Nephron (organoid): ENCODE measurements around the gene SLC17A5.

Experiments
- H3K27ac Mint-ChIP-seq, 3 experiments: 2 replicates each; pipeline ENCODE4 v1.8.0; 2020; ENCODE audit warnings: mixed read lengths in 3 of 3, mild to moderate bottlenecking in 2 of 3, moderate library complexity in 1 of 3
- H3K27me3 Mint-ChIP-seq: 2 replicates; pipeline ENCODE4 v1.8.0; 2021; ENCODE audit warnings: low read depth, mild to moderate bottlenecking, moderate library complexity, mixed read lengths
- H3K36me3 Mint-ChIP-seq: 2 replicates; pipeline ENCODE4 v1.8.0; 2020; ENCODE audit warnings: low read depth, mixed read lengths
- H3K4me1 Mint-ChIP-seq: 2 replicates; pipeline ENCODE4 v1.8.0; 2020; ENCODE audit warnings: mixed read lengths
- H3K4me3 Mint-ChIP-seq, 3 experiments: 2 replicates each; pipeline ENCODE4 v1.8.0; 2020; ENCODE audit warnings: mild to moderate bottlenecking in 3 of 3, mixed read lengths in 3 of 3, moderate library complexity in 2 of 3
- H3K9me3 Mint-ChIP-seq: 2 replicates; pipeline ENCODE4 v1.8.0; 2020; ENCODE audit warnings: mixed read lengths
- TF ChIP-seq, protein P1 (sequence below), 3 experiments: fragments of 200-600 bp; sonication (generic); IDR thresholded peaks; one replicate each; pipeline ENCODE4 v1.5.0; 2021; ENCODE audit warnings: antibody characterized with exemption in 3 of 3; ENCODE audit not compliant: unreplicated experiment in 3 of 3

The SLC17A5 gene

DNA sequence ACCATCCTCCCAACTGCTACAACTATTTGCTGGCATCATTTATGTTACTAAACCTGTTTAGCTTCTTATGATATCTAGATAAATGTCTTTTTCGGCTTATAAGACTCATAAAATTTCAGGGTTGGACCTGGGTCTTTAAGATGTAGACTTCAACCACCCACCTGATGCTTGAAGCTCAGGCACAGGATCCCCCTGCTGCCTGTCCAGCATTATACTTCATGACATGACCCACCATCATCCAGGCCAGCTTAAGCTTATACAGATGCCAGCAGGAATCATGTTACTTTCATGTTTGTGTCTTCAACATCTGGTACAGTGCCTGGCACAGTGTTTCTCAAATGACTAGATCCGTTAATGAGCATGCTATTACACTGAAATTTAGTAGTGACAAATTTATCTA, 47.4 kb downstream of the SLC17A5 start:
- no peak overlapping the region for H3K27ac Mint-ChIP-seq
- TF ChIP-seq, protein P1, sequence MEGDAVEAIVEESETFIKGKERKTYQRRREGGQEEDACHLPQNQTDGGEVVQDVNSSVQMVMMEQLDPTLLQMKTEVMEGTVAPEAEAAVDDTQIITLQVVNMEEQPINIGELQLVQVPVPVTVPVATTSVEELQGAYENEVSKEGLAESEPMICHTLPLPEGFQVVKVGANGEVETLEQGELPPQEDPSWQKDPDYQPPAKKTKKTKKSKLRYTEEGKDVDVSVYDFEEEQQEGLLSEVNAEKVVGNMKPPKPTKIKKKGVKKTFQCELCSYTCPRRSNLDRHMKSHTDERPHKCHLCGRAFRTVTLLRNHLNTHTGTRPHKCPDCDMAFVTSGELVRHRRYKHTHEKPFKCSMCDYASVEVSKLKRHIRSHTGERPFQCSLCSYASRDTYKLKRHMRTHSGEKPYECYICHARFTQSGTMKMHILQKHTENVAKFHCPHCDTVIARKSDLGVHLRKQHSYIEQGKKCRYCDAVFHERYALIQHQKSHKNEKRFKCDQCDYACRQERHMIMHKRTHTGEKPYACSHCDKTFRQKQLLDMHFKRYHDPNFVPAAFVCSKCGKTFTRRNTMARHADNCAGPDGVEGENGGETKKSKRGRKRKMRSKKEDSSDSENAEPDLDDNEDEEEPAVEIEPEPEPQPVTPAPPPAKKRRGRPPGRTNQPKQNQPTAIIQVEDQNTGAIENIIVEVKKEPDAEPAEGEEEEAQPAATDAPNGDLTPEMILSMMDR (IDR thresholded peaks at IDR 0.05; ENCODE audit: unreplicated experiment in 3 of 3) = no peak
- no peak overlapping the region for H3K4me3 Mint-ChIP-seq
- no peaks in the 10 kb centered on the region for H3K27me3 Mint-ChIP-seq
- H3K36me3 Mint-ChIP-seq = peaks cover 18% of the 10 kb centered on the region
- no peaks in the 10 kb centered on the region for H3K4me1 Mint-ChIP-seq
- no peaks in the 10 kb centered on the region for H3K9me3 Mint-ChIP-seq

DNA sequence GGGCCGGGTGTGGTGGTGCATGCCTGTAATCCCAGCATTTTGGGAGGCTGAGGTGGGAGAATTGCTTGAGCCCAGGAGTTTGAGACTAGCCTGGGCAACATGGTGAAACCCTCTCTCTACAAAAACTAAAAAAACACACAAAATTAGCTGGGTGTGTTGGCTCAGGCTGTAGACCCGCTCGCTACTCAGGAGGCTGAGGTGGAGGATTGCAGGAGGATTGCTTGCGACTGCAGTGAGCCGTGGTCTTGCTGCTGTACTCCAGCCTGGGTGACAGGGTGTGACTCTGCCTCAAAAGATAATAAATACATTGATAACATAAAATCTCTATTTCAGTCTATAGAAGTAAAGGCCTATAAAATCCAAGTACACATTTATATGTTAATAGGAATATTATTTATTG, 49.3 kb downstream of the SLC17A5 start:
- Mint-ChIP-seq H3K9me3 (no peaks in the 10 kb centered on the region), H3K4me1 (no peaks in the 10 kb centered on the region), H3K27me3 (no peaks in the 10 kb centered on the region), H3K4me3 (no peak overlapping the region), H3K36me3 (peaks cover 26% of the 10 kb centered on the region), H3K27ac (no peak overlapping the region)
- TF ChIP-seq, protein P1 (IDR thresholded peaks at IDR 0.05; ENCODE audit: unreplicated experiment in 3 of 3) = no peak

DNA sequence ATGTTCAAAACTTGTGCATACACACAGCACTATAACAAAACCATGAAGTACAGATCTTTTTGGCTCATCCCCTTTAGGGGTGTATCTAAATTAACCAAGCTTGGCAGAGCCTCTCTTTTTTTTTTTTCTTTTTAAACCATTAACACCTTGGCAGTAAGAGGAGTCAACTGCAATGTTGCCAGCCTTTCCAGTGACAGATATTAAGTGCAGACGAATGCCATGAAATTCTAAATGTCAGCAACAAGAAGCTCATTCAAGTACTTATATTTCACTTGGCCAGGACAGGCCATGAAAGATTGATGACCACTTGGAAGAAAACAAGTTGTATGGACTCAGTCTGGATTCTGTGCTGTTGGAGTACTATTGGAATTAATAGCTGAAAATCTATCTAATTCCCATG, 49.8 kb downstream of the SLC17A5 start:
- Mint-ChIP-seq H3K27me3 (no peaks in the 10 kb centered on the region), H3K27ac (no peak overlapping the region), H3K36me3 (peaks cover 29% of the 10 kb centered on the region), H3K9me3 (no peaks in the 10 kb centered on the region), H3K4me1 (no peaks in the 10 kb centered on the region), H3K4me3 (no peak overlapping the region)
- TF ChIP-seq, protein P1 (IDR thresholded peaks at IDR 0.05; ENCODE audit: unreplicated experiment in 3 of 3) = no peak

DNA sequence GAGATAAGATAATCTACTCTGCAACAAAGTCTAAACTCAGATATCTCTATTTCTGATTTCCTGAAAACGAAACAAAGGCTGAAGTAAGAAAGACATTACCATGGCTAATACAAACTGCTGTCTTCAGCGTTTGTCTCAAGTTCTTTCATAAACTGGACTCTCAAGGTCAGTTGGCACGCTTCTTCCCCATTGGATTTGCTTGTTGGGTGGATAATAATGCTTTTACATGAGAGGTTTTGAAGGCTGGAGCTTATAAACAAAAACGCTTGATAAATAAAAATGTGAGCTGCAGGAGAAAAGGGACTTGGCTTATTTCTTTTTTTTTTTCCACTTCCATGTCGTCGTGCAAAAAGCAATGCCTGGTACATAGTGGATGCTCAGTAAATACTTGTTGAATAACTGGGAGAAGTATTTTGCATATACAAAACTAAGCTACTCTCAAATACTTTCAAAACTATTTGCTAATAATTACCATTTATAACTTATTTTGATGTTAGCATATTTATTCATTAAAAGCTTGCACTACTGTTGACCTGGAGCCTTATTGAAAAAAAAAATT, 67.3 kb downstream of the SLC17A5 start:
- Mint-ChIP-seq H3K27me3 (no peaks in the 10 kb centered on the region), H3K4me3 (peak overlapping the region; percentile 12 to 30 (median 25)), H3K27ac (peak overlapping the region; percentile 90 to 93 (median 92)), H3K9me3 (no peaks in the 10 kb centered on the region), H3K36me3 (no peaks in the 10 kb centered on the region), H3K4me1 (peaks cover 19% of the 10 kb centered on the region)
- TF ChIP-seq, protein P1 (IDR thresholded peaks at IDR 0.05; ENCODE audit: unreplicated experiment in 3 of 3) = no peak

DNA sequence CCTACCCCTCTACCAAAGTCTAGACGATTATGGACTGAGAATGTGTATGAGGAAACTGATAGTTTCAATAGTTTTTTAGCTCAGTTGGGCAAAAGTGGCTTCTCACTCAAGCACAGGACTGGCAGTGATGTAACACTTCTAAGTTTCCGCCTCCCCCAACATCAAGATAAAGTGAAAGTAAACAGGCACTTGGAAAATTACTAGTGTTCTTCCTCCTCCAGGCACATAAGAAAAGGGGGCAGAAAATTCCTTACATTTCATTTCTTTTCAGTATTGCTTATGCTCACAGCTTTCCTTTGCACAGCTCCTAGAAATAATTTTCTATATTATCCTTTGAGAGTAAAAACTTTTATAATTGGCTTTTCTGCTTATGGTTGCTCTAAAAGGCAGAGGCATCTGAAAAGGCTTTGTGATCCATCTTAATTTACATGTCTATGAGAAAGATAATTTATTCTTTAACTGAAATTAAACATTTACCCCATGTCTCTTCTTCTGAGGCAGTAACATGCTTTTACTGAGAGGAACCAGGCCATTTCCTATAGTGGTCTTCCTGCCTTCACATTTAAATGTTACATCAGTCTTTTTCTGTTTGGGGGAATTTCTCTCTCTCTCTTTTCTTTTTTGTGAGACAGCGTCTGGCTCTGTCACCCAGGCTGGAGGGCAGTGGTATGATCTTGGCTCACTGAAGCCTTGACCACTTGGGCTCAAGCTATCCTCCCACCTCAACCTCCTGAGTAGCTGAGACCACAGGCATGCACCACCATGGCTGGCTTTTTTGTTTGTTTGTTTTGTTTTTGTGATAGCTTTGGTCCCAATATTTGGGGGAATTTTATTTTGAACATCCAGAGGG, 68.0 kb downstream of the SLC17A5 start:
- Mint-ChIP-seq H3K36me3 (peaks cover 2% of the 10 kb centered on the region), H3K4me1 (peaks cover 21% of the 10 kb centered on the region), H3K27me3 (no peaks in the 10 kb centered on the region), H3K4me3 (peak overlapping the region; percentile 12 to 30 (median 25)), H3K9me3 (peaks cover 2% of the 10 kb centered on the region), H3K27ac (peak overlapping the region; percentile 90 to 93 (median 92))
- TF ChIP-seq, protein P1 (IDR thresholded peaks at IDR 0.05; ENCODE audit: unreplicated experiment in 3 of 3) = no peak
